PC-9 (cell line): Measurements from ENCODE around the gene GIMAP8. TPM values are rescaled to one million over a fixed set of nuclear protein-coding genes. Genes with fewer than 3 reads are reported as not detected.

ENCODE experiments used
- BruUV-seq: library from RNA; stranded (reverse); fragments of 400-500 nt; replicated peaks from 2 replicates; lab custom pipeline; 2021; lab: Mats Ljungman, UMichigan
- CTCF ChIA-PET: fragments of 300-600 bp; sonication (Branson Sonifier 250); formaldehyde crosslinking; loops from one replicate; lab custom pipeline; 2022; ENCODE audit warnings: antibody characterized with exemption; lab: Charles Lee
- POLR2A ChIA-PET: fragments of 300-600 bp; sonication (Branson Sonifier 250); formaldehyde crosslinking; loops from one replicate; lab custom pipeline; 2022; ENCODE audit warnings: antibody characterized with exemption; ENCODE audit not compliant: unreplicated experiment; lab: Charles Lee
- DNase-seq, 2 experiments: peaks; one replicate each; pipeline versions ENCODE4 v3.0.0 to v3.0.0-alpha.2; 2015 to 2022; ENCODE audit warnings: mixed read lengths in 1 of 2
- H2AFZ ChIP-seq: fragments of 200-600 bp; sonication (generic); 2 replicates; pipeline ENCODE4 v1.8.1; 2017; ENCODE audit warnings: antibody characterized with exemption
- H3F3A ChIP-seq: fragments of 200-600 bp; sonication (generic); 2 replicates; pipeline ENCODE4 v1.8.1; 2017; ENCODE audit warnings: antibody characterized with exemption, mild to moderate bottlenecking, low read depth; ENCODE audit not compliant: insufficient read depth
- H3K27ac ChIP-seq: fragments of 200-600 bp; sonication (generic); 2 replicates; pipeline ENCODE4 v1.6.1; 2016; ENCODE audit warnings: mixed run types
- H3K27me3 ChIP-seq: fragments of 200-600 bp; sonication (generic); 2 replicates; pipeline ENCODE4 v1.6.1; 2016; ENCODE audit warnings: low read depth, mixed run types; ENCODE audit not compliant: insufficient read depth
- H3K36me3 ChIP-seq: fragments of 200-600 bp; sonication (generic); 2 replicates; pipeline ENCODE4 v1.6.1; 2016; ENCODE audit warnings: low read depth, mixed run types
- H3K4me1 ChIP-seq: fragments of 200-600 bp; sonication (generic); replicated peaks from 2 replicates; pipeline ENCODE4 v1.6.1; 2016; ENCODE audit warnings: mixed run types; ENCODE audit not compliant: insufficient read depth
- H3K4me2 ChIP-seq: fragments of 200-600 bp; sonication (generic); 2 replicates; pipeline ENCODE4 v1.6.1; 2017; ENCODE audit warnings: mixed run types
- H3K4me3 ChIP-seq: fragments of 200-600 bp; sonication (generic); 2 replicates; pipeline ENCODE4 v1.6.1; 2016; ENCODE audit warnings: mixed run types
- H3K79me2 ChIP-seq: fragments of 200-600 bp; sonication (generic); 2 replicates; pipeline ENCODE4 v1.6.1; 2017; ENCODE audit warnings: low read depth, mixed run types
- H3K9me2 ChIP-seq: fragments of 200-600 bp; sonication (generic); 2 replicates; pipeline ENCODE4 v1.8.1; 2017; ENCODE audit warnings: mild to moderate bottlenecking; ENCODE audit not compliant: insufficient read depth
- H3K9me3 ChIP-seq: fragments of 200-600 bp; sonication (generic); 2 replicates; pipeline ENCODE4 v1.8.1; 2016; ENCODE audit warnings: low read depth; ENCODE audit not compliant: insufficient read depth
- H4K20me1 ChIP-seq: fragments of 200-600 bp; sonication (generic); 2 replicates; pipeline ENCODE4 v1.8.1; 2017; ENCODE audit not compliant: insufficient read depth
- CTCF ChIP-seq: fragments of 200-600 bp; sonication (generic); conservative IDR thresholded peaks from 2 replicates; pipeline ENCODE4 v1.6.1; 2017; ENCODE audit warnings: mixed run types, antibody characterized with exemption, mild to moderate bottlenecking, moderate library complexity
- EZH2 ChIP-seq: fragments of 200-600 bp; sonication (generic); IDR thresholded peaks from 2 replicates; pipeline ENCODE4 v1.8.0; 2017; ENCODE audit warnings: antibody characterized with exemption, low read depth
- intact Hi-C: fragments of 100-400 bp; cut with micrococcal nuclease; formaldehyde crosslinking; loops from one replicate; pipeline ENCODE4 v1.10.0; 2022; ENCODE audit not compliant: unreplicated experiment
- total RNA-seq: library from RNA; stranded (reverse); gene quantifications from 2 replicates; pipeline ENCODE4 v1.2.3, GENCODE V29; 2021

GIMAP8 gene
- total RNA-seq, 1 experiment from 2014 or later, result not detected

GRCh38 chr7:150412518-150413488 is 37.6 kb upstream of the GIMAP8 start:
- no peak overlapping the region for H3K27ac ChIP-seq
- H3K4me3 ChIP-seq, result no peak overlapping the region
- intact Hi-C loops, result no loop called here
- TF ChIP-seq EZH2 (no peak), CTCF (no peak)
- no peaks in the 10 kb centered on the region for H3K9me3 ChIP-seq
- H4K20me1 ChIP-seq, result no peaks in the 10 kb centered on the region
- no peaks in the 10 kb centered on the region for H3K79me2 ChIP-seq
- no peaks in the 10 kb centered on the region for H3K9me2 ChIP-seq
- H3K36me3 ChIP-seq, result no peaks in the 10 kb centered on the region
- H3K4me1 ChIP-seq, result no peaks in the 10 kb centered on the region
- POLR2A ChIA-PET, result interaction anchor here (0.6 kb wide), 1 partner anchor 59 kb away, joined by 3 read pairs; no protein-coding TSS in a partner anchor
- H3F3A ChIP-seq, result no peaks in the 10 kb centered on the region
- no peaks in the 10 kb centered on the region for H3K27me3 ChIP-seq
- no peak for DNase-seq
- no peak overlapping the region for H3K4me2 ChIP-seq
- CTCF ChIA-PET, result interaction anchor here (0.6 to 0.7 kb wide), 3 partner anchors 11 to 343 kb away, joined by 3 to 5 read pairs (median 4); no protein-coding TSS in a partner anchor
- no TSS peak for BruUV-seq
- H2AFZ ChIP-seq, result no peak overlapping the region

GRCh38 chr7:150413640-150414081 is 36.8 kb upstream of the GIMAP8 start:
- Histone ChIP-seq H3K4me3 (no peak overlapping the region), H3K4me2 (no peak overlapping the region), H3K27ac (no peak overlapping the region), H3K4me1 (no peaks in the 10 kb centered on the region), H3F3A (no peaks in the 10 kb centered on the region), H4K20me1 (no peaks in the 10 kb centered on the region), H3K9me2 (no peaks in the 10 kb centered on the region), H3K27me3 (no peaks in the 10 kb centered on the region), H3K36me3 (no peaks in the 10 kb centered on the region), H3K79me2 (no peaks in the 10 kb centered on the region), H2AFZ (no peak overlapping the region), H3K9me3 (no peaks in the 10 kb centered on the region)
- DNase-seq, result no peak
- CTCF ChIA-PET, result interaction anchor here (0.6 to 0.7 kb wide), 2 partner anchors 34 to 342 kb away, joined by 3 to 4 read pairs; no protein-coding TSS in a partner anchor
- intact Hi-C loops, result no loop called here
- POLR2A ChIA-PET, result interaction anchor here (0.6 kb wide), 1 partner anchor 60 kb away, joined by 3 read pairs; no protein-coding TSS in a partner anchor
- TF ChIP-seq CTCF (no peak), EZH2 (no peak)
- no TSS peak for BruUV-seq

GRCh38 chr7:150415161-150416153 is 35.0 kb upstream of the GIMAP8 start:
- no peaks in the 10 kb centered on the region for H3K36me3 ChIP-seq
- no peaks in the 10 kb centered on the region for H3K9me2 ChIP-seq
- H3K4me1 ChIP-seq, result no peaks in the 10 kb centered on the region
- BruUV-seq, result no TSS peak
- H3K9me3 ChIP-seq, result no peaks in the 10 kb centered on the region
- H3K4me2 ChIP-seq, result no peak overlapping the region
- no peak overlapping the region for H3K4me3 ChIP-seq
- DNase-seq, result no peak
- no peaks in the 10 kb centered on the region for H4K20me1 ChIP-seq
- intact Hi-C loops, result no loop called here
- H3F3A ChIP-seq, result peaks cover 4% of the 10 kb centered on the region; the same call in 1 of the 2 replicates
- CTCF ChIA-PET, result no interaction called here
- H3K79me2 ChIP-seq, result no peaks in the 10 kb centered on the region
- H2AFZ ChIP-seq, result no peak overlapping the region
- POLR2A ChIA-PET, result no interaction called here
- TF ChIP-seq EZH2 (no peak), CTCF (no peak)
- H3K27me3 ChIP-seq, result no peaks in the 10 kb centered on the region
- no peak overlapping the region for H3K27ac ChIP-seq
